BJ (cell line): ENCODE data around the gene IFI27L1. TPM values are rescaled to one million over a fixed set of nuclear protein-coding genes. Genes with fewer than 3 reads are reported as not detected.

Experiments
- CTCF ChIA-PET: fragments of 350-600 bp; formaldehyde crosslinking; extraction: SDS; loops from one replicate; lab custom pipeline; 2021; ENCODE audit warnings: antibody characterized with exemption, inconsistent platforms; lab: Yijun Ruan, JAX
- POLR2A ChIA-PET: fragments of 300-600 bp; sonication (Branson Sonifier 250); formaldehyde crosslinking; extraction: SDS; loops from one replicate; lab custom pipeline; 2021; ENCODE audit warnings: antibody characterized with exemption; lab: Charles Lee
- DNase-seq: peaks from one replicate; pipeline ENCODE4 v3.0.0-alpha.2; 2011; ENCODE audit warnings: low read depth
- H3K27me3 ChIP-seq: 2 replicates; pipeline ENCODE4 v1.6.0; 2011; ENCODE audit warnings: low read length; ENCODE audit not compliant: control insufficient read depth, insufficient read depth
- H3K36me3 ChIP-seq: 2 replicates; pipeline ENCODE4 v1.5.1; 2011; ENCODE audit warnings: low read length; ENCODE audit not compliant: control insufficient read depth, insufficient read depth
- H3K4me3 ChIP-seq: 2 replicates; pipeline ENCODE4 v1.5.1; 2011; ENCODE audit warnings: low read depth, mild to moderate bottlenecking, control low read depth, low read length
- polyA plus RNA-seq: library from polyadenylated mRNA; depleted of rRNA; stranded (reverse); fragments of >200 nt; gene quantifications from 2 replicates; pipeline ENCODE4 v1.2.3, GENCODE V29; 2011
- TF ChIP-seq, protein P1 (sequence below): IDR thresholded peaks from 2 replicates; pipeline ENCODE4 v1.5.1; 2011; ENCODE audit warnings: low read depth, mild to moderate bottlenecking, control low read depth, inconsistent platforms, low read length, moderate library complexity; ENCODE audit not compliant: insufficient read depth

Gene IFI27L1
- polyA plus RNA-seq, 1 experiment = 18.6 TPM

DNA sequence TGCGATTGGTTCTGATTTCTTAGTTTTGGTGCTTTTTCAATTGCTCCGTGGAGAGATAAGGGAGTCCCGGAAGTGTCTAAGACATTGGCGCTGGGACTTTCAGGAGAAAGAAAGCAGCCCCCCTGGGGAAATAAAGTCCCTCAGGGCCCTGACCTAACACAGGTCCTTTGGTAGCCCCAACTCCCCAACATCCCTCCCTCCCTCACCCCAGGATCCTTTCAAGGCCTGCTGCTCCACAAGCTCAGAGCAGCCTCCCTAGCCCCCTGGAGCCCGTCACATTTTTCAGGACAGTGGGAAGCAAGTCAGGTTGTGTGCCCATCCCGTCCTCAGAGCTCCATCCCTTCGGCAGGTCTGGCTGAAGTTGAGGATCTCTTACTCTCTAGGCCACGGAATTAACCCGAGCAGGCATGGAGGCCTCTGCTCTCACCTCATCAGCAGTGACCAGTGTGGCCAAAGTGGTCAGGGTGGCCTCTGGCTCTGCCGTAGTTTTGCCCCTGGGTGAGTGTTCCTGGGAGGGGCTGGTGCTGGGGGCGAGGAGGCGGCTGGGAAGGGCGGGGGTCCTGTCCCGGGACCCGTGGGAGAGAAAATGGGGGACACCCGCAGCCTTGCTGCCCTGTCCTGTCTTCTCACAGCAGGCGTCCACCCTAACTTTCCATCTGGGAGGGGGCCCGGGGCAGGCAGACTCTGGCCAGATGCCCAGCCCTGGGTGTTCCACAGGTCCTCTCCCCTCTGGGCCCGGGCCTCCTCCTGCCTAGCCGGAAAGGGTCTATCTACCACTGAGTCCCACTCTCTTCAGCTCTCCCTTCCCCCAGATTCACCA, 30.4 kb downstream of the IFI27L1 start:
- Histone ChIP-seq H3K36me3 (no peaks in the 10 kb centered on the region), H3K4me3 (no peak overlapping the region), H3K27me3 (no peaks in the 10 kb centered on the region; the same call in 1 of the 2 replicates)
- ChIA-PET POLR2A (no interaction called here), CTCF (interaction anchor here (1.1 kb wide), 1 partner anchor 21 kb away, joined by 3 read pairs; no protein-coding TSS in a partner anchor)
- DNase-seq = no peak
- TF ChIP-seq, protein P1, sequence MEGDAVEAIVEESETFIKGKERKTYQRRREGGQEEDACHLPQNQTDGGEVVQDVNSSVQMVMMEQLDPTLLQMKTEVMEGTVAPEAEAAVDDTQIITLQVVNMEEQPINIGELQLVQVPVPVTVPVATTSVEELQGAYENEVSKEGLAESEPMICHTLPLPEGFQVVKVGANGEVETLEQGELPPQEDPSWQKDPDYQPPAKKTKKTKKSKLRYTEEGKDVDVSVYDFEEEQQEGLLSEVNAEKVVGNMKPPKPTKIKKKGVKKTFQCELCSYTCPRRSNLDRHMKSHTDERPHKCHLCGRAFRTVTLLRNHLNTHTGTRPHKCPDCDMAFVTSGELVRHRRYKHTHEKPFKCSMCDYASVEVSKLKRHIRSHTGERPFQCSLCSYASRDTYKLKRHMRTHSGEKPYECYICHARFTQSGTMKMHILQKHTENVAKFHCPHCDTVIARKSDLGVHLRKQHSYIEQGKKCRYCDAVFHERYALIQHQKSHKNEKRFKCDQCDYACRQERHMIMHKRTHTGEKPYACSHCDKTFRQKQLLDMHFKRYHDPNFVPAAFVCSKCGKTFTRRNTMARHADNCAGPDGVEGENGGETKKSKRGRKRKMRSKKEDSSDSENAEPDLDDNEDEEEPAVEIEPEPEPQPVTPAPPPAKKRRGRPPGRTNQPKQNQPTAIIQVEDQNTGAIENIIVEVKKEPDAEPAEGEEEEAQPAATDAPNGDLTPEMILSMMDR = no peak

DNA sequence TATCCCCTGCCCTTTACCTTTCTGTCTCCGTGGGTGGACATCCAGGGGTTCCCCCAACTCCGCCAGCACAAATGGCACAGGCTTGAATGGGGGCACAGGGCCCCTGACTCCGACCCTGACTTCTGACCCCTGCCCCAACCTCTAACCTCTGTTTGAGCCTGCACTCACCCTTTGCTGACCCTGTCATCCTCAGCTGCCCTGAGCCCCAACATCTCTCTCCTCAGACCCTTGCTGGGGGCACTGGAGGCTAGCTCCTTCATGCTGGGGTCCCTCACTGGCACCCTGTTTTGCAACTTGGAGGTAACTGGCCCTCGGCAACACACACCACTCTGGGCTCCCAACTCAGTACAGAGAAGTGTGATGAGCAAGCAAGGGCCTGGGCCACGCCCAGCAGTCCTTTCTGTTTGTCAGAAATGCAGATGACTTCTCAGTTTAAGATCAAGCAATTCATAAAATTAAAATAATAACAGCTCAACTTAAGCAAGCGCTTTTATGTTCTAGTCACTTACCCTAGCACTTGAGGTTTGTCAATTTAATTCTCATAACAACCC, 31.5 kb downstream of the IFI27L1 start:
- TF ChIP-seq, protein P1 = no peak
- H3K36me3 ChIP-seq = no peaks in the 10 kb centered on the region
- CTCF ChIA-PET = interaction anchor here (0.5 to 1.4 kb wide), 4 partner anchors 10 to 110 kb away, joined by 3 to 4 read pairs (median 3); no protein-coding TSS in a partner anchor
- H3K27me3 ChIP-seq = no peaks in the 10 kb centered on the region; the same call in 1 of the 2 replicates
- POLR2A ChIA-PET = no interaction called here
- H3K4me3 ChIP-seq = no peak overlapping the region
- DNase-seq = no peak

DNA sequence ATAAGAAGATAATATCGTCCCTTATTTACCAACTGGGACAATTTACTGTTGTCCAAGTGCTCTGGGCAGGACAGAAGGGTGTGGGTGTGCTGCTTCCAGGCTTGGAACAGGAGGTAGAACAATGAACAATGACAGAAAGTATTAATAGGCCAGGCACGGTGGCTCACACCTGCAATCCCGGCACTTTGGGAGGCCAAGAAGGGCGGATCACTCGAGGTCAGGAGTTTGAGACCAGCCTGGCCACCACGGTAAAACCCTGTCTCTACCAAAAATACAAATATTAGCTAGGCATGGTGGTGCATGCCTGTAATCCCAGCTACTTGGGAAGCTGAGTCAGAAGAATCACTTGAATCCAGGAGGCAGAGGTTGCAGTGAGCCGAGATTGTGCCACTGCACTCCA, 32.0 kb downstream of the IFI27L1 start:
- no peak overlapping the region for H3K4me3 ChIP-seq
- POLR2A ChIA-PET = no interaction called here
- TF ChIP-seq, protein P1 = no peak

DNA sequence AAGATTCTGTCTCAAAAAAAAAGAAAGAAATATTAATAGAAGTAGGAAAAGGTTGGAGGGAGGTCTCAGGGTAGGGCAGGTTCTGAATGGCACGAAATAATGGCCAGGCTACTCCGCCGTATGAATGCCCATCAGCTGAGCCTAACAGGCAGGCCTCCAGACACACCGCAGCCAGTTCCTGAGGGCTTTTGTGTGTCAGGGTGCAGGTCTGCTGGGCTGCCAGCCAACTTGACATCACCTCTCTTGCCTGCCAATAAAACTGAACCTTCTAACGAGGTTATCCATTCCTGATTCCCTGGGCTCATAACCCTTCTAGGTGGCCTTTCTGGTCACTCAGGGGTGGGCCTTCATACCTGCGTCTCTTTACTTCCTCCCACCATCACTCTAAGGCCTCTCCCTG, 32.4 kb downstream of the IFI27L1 start:
- TF ChIP-seq, protein P1 = no peak
- CTCF ChIA-PET = interaction anchor here (0.6 to 1.5 kb wide), 6 partner anchors 9 to 87 kb away, joined by 3 to 5 read pairs (median 5); partner anchors contain the start of gene OTUB2
- POLR2A ChIA-PET = no interaction called here
- DNase-seq = no peak
- H3K4me3 ChIP-seq = no peak overlapping the region
- no peaks in the 10 kb centered on the region; the same call in 1 of the 2 replicates for H3K27me3 ChIP-seq
- no peaks in the 10 kb centered on the region for H3K36me3 ChIP-seq

More for the DNA sequence above, 32.0 kb downstream of the IFI27L1 start:
- no peak for DNase-seq
- no peaks in the 10 kb centered on the region for H3K36me3 ChIP-seq
- H3K27me3 ChIP-seq = no peaks in the 10 kb centered on the region; the same call in 1 of the 2 replicates
- CTCF ChIA-PET = interaction anchor here (1.0 to 1.4 kb wide), 4 partner anchors 9 to 76 kb away, joined by 3 to 5 read pairs (median 4); no protein-coding TSS in a partner anchor
